ENCODE data around the gene GRAP2. TPM values are rescaled to one million over a fixed set of nuclear protein-coding genes. Genes with fewer than 3 reads are reported as not detected.

The GRAP2 gene
- total RNA-seq, 1 donor from 2014 or later: 10.1 TPM

DNA sequence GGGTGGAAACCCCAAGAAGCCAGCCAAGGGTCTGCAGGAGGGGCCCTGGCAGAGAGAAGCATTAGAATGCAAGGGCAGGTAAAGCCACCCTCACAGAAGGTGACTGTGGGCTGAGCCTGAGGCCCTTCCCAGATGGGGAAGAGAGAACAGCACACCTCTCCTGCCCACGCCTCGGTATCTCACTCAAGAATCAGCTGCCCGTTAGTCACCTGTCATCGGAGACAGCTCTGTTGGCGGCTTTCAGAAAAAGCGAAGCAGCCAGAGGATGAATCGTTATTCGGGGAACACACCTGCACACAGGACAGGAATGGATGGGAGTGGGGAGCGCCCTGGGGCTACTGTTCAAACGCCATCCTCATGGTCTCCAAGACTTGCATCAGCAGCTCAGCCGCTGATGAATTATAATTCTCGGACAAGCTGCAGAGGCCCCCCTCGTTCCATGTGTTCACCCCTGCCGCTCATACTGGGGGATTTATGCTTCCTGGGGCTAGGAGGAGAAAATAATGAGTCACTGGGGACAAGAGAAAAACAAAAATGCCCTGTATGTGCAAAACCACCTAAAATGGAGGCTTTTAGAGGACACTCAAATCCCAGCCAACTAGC, 37.7 kb downstream of the GRAP2 start:
- TF ChIP-seq CTCF (IDR thresholded peaks at IDR 0.05): no peak
- Histone ChIP-seq H3K27me3 (peaks cover 44% of the 10 kb centered on the region), H3K9me3 (no peaks in the 10 kb centered on the region), H3K4me3 (no peak overlapping the region), H3K4me1 (no peaks in the 10 kb centered on the region), H3K27ac (no peak overlapping the region), H3K36me3 (no peaks in the 10 kb centered on the region)
- DNase-seq (no peak), ATAC-seq (no peak)
- intact Hi-C loops (cut with DNase I): no loop called here

- intact Hi-C loops (cut with DNase I): no loop called here
- H3K27me3 ChIP-seq: peaks cover 39% of the 10 kb centered on the region
- H3K27ac ChIP-seq: no peak overlapping the region
- TF ChIP-seq CTCF (IDR thresholded peaks at IDR 0.05): no peak
- no peak for ATAC-seq
- DNase-seq: no peak
- no peaks in the 10 kb centered on the region for H3K9me3 ChIP-seq
- no peak overlapping the region for H3K4me3 ChIP-seq
- no peaks in the 10 kb centered on the region for H3K4me1 ChIP-seq
- no peaks in the 10 kb centered on the region for H3K36me3 ChIP-seq
Measured at GRCh38 chr22:39939830-39940229, 38.9 kb downstream of the GRAP2 start.

GRCh38 chr22:39940757-39941305, 39.9 kb downstream of the GRAP2 start:
- intact Hi-C loops (cut with DNase I): no loop called here
- Histone ChIP-seq H3K27me3 (peaks cover 38% of the 10 kb centered on the region), H3K9me3 (no peaks in the 10 kb centered on the region), H3K4me3 (no peak overlapping the region), H3K36me3 (no peaks in the 10 kb centered on the region), H3K4me1 (no peaks in the 10 kb centered on the region), H3K27ac (no peak overlapping the region)
- DNase-seq (no peak), ATAC-seq (no peak)
- TF ChIP-seq CTCF (IDR thresholded peaks at IDR 0.05): no peak

- H3K9me3 ChIP-seq: no peaks in the 10 kb centered on the region
- intact Hi-C loops (cut with DNase I): no loop called here
- DNase-seq (no peak), ATAC-seq (no peak)
- H3K27me3 ChIP-seq: peaks cover 38% of the 10 kb centered on the region
- no peak overlapping the region for H3K27ac ChIP-seq
- peaks cover 1% of the 10 kb centered on the region for H3K4me1 ChIP-seq
- H3K4me3 ChIP-seq: no peak overlapping the region
- TF ChIP-seq CTCF (IDR thresholded peaks at IDR 0.05): no peak
- no peaks in the 10 kb centered on the region for H3K36me3 ChIP-seq
Measured at GRCh38 chr22:39941601-39942000, 40.7 kb downstream of the GRAP2 start.

DNA sequence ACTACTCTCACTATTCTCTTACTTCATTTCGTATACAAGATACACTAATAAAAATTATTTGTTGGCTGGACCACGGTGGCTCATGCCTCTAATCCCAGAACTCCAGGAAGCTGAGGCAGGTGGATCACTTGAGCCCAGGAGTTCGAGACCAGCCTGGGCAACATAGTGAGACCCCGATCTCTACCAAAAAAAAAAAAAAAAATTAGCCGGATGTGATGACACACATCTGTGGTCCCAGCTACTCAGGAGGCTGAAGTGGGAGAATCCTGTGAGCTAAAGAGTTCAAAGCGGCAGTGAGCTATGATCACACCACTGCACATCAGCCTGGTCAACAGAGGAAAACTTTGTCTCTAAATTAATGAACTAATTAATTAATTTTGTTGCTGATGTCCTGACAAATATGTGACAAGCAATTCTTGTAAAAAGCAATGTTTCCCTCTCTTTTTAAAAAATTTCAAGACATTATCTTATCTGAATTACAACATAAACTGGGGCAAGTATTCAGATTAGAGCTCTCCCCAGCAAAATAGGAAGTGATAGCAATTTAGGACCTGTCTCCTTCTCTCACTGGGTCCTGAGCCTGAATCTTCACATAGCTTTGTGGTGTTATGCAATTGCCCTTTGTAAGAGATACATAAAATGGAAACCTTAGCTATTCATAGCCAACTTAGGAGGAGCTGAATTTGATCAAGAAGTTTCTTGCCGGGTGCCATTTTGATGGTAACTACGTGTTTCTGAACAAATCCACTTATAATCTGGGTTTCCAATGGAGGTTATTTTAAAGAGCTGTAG, 41.8 kb downstream of the GRAP2 start:
- Histone ChIP-seq H3K4me1 (peaks cover 12% of the 10 kb centered on the region), H3K9me3 (no peaks in the 10 kb centered on the region), H3K36me3 (no peaks in the 10 kb centered on the region), H3K27ac (no peak overlapping the region), H3K27me3 (peaks cover 28% of the 10 kb centered on the region), H3K4me3 (no peak overlapping the region)
- no peak for ATAC-seq
- no peak for DNase-seq
- intact Hi-C loops (cut with DNase I): no loop called here
- no peak for TF ChIP-seq CTCF (IDR thresholded peaks at IDR 0.05)

Data from upper lobe of right lung (tissue), 1 donor.